Mesenchymal stem cell (in vitro differentiated cells and primary cell): ENCODE data around the gene CSK.
A peak's percentile ranks its signal among the peaks of the same experiment; 100 is the strongest.

Source experiments
- DNase-seq: peaks from one replicate; pipeline ENCODE4 v3.0.0-alpha.2; 2013
- H2AFZ ChIP-seq: one replicate; pipeline ENCODE4 v1.6.1; 2013; ENCODE audit warnings: low read depth, mild to moderate bottlenecking, control low read depth, inconsistent platforms, low read length, moderate library complexity
- H2AK5ac ChIP-seq: 2 replicates; pipeline ENCODE4 v1.6.1; 2013; ENCODE audit warnings: low read length, moderate library complexity, mild to moderate bottlenecking, inconsistent platforms; ENCODE audit not compliant: severe bottlenecking
- H2BK120ac ChIP-seq: one replicate; pipeline ENCODE4 v1.6.1; 2013; ENCODE audit warnings: low read depth, mild to moderate bottlenecking, inconsistent platforms, low read length, moderate library complexity
- H2BK12ac ChIP-seq, 2 experiments: one replicate each; pipeline ENCODE4 v1.6.1; 2013; ENCODE audit warnings: inconsistent platforms in 2 of 2, low read length in 2 of 2, mild to moderate bottlenecking in 2 of 2, moderate library complexity in 2 of 2, control low read depth in 1 of 2
- H2BK15ac ChIP-seq: one replicate; pipeline ENCODE4 v1.6.1; 2013; ENCODE audit warnings: mild to moderate bottlenecking, low read depth, inconsistent platforms; ENCODE audit not compliant: poor library complexity, severe bottlenecking
- H2BK5ac ChIP-seq: 2 replicates; pipeline ENCODE4 v1.6.1; 2013; ENCODE audit warnings: low read depth, mild to moderate bottlenecking, low read length, control low read depth, inconsistent platforms; ENCODE audit not compliant: poor library complexity, severe bottlenecking
- H3K14ac ChIP-seq, 2 experiments: one replicate each; pipeline ENCODE4 v1.6.1; 2013; ENCODE audit warnings: inconsistent platforms in 2 of 2, low read length in 2 of 2, control low read depth in 1 of 2, mild to moderate bottlenecking in 1 of 2, moderate library complexity in 1 of 2
- H3K18ac ChIP-seq, 2 experiments: one replicate each; pipeline ENCODE4 v1.6.1; 2013; ENCODE audit warnings: inconsistent platforms in 2 of 2, low read length in 2 of 2, control low read depth in 1 of 2, low read depth in 1 of 2, mild to moderate bottlenecking in 1 of 2
- H3K23ac ChIP-seq, 2 experiments: one replicate each; pipeline ENCODE4 v1.6.1; 2013; ENCODE audit warnings: inconsistent platforms in 2 of 2, low read length in 2 of 2, mild to moderate bottlenecking in 2 of 2, moderate library complexity in 2 of 2, control low read depth in 1 of 2
- H3K27ac ChIP-seq: 2 replicates; pipeline ENCODE4 v1.5.1; 2013; ENCODE audit warnings: mild to moderate bottlenecking, moderate library complexity, low read length, control low read depth, inconsistent platforms; ENCODE audit not compliant: poor library complexity, severe bottlenecking
- H3K27me3 ChIP-seq, 2 experiments: 2 replicates each; pipeline versions ENCODE4 v1.6.1 to v1.7.0; 2013; ENCODE audit warnings: low read length in 2 of 2, mild to moderate bottlenecking in 2 of 2, moderate library complexity in 2 of 2, control low read depth in 1 of 2, inconsistent platforms in 1 of 2; ENCODE audit not compliant: control insufficient read depth in 1 of 2, insufficient read depth in 1 of 2
- H3K36me3 ChIP-seq, 2 experiments: 2 replicates each; pipeline versions ENCODE4 v1.6.1 to v1.7.0; 2013; ENCODE audit warnings: low read length in 2 of 2, control low read depth in 1 of 2, inconsistent platforms in 1 of 2, low read depth in 1 of 2, mild to moderate bottlenecking in 1 of 2; ENCODE audit not compliant: insufficient read depth in 2 of 2, control insufficient read depth in 1 of 2
- H3K4ac ChIP-seq, 2 experiments: one replicate each; pipeline ENCODE4 v1.6.1; 2013; ENCODE audit warnings: inconsistent platforms in 2 of 2, low read length in 2 of 2, mild to moderate bottlenecking in 2 of 2, moderate library complexity in 2 of 2, control low read depth in 1 of 2, low read depth in 1 of 2
- H3K4me1 ChIP-seq: 2 replicates; pipeline ENCODE4 v1.6.1; 2013; ENCODE audit warnings: low read depth, low read length, control low read depth; ENCODE audit not compliant: control insufficient read depth, insufficient read depth
- H3K4me2 ChIP-seq: 2 replicates; pipeline ENCODE4 v1.6.1; 2013; ENCODE audit warnings: low read length, mild to moderate bottlenecking, inconsistent platforms; ENCODE audit not compliant: poor library complexity, severe bottlenecking
- H3K4me3 ChIP-seq, 2 experiments: 2 replicates each; pipeline versions ENCODE4 v1.5.1 to v1.7.0; 2013; ENCODE audit warnings: low read length in 2 of 2, mild to moderate bottlenecking in 2 of 2, control low read depth in 1 of 2, low read depth in 1 of 2; ENCODE audit not compliant: insufficient read depth in 1 of 2
- H3K79me1 ChIP-seq: replicated peaks from 2 replicates; pipeline ENCODE4 v1.6.1; 2013; ENCODE audit warnings: mild to moderate bottlenecking, control low read depth, low read length, inconsistent platforms; ENCODE audit not compliant: poor library complexity, severe bottlenecking
- H3K9ac ChIP-seq: 2 replicates; pipeline ENCODE4 v1.7.0; 2013; ENCODE audit warnings: mild to moderate bottlenecking, low read length, moderate library complexity
- H3K9me3 ChIP-seq: 2 replicates; pipeline ENCODE4 v1.7.0; 2013; ENCODE audit warnings: mild to moderate bottlenecking, low read length; ENCODE audit not compliant: control insufficient read depth
- H4K8ac ChIP-seq: one replicate; pipeline ENCODE4 v1.6.1; 2013; ENCODE audit warnings: inconsistent platforms, mild to moderate bottlenecking, low read length, moderate library complexity
- H4K91ac ChIP-seq: one replicate; pipeline ENCODE4 v1.6.1; 2013; ENCODE audit warnings: mild to moderate bottlenecking, low read length, inconsistent platforms
- WGBS: methylation state at CpG from one replicate; pipeline ENCODE4 v1.1.7; 2013; ENCODE audit warnings: mixed read lengths; 5-methylcytosine and 5-hydroxymethylcytosine counted together

CSK gene

GRCh38 chr15:74802862-74803447 is 21.1 kb downstream of the CSK start:
- H3K79me1 ChIP-seq: peaks cover 31% of the 10 kb centered on the region
- H3K36me3 ChIP-seq: peaks cover 61 to 73% of the 10 kb centered on the region in 2 experiments
- H3K4me1 ChIP-seq: peaks cover 18% of the 10 kb centered on the region
- no peak overlapping the region for H2AFZ ChIP-seq
- H3K9me3 ChIP-seq: no peaks in the 10 kb centered on the region
- H2BK5ac ChIP-seq: no peak overlapping the region
- 95% methylated on average over 29 of the region's 31 CpGs for WGBS
- H4K91ac ChIP-seq: no peak overlapping the region
- no peak overlapping the region for H3K4me3 ChIP-seq
- no peak overlapping the region for H3K27ac ChIP-seq
- no peak overlapping the region for H3K4ac ChIP-seq
- H3K18ac ChIP-seq: no peak overlapping the region
- H3K27me3 ChIP-seq: no peaks in the 10 kb centered on the region
- no peak overlapping the region for H3K9ac ChIP-seq
- no peak overlapping the region for H2BK15ac ChIP-seq
- no peak overlapping the region for H3K4me2 ChIP-seq
- no peak overlapping the region for H2AK5ac ChIP-seq
- H4K8ac ChIP-seq: no peak overlapping the region
- no peak overlapping the region for H3K14ac ChIP-seq
- no peak overlapping the region for H2BK120ac ChIP-seq
- DNase-seq: no peak
- H3K23ac ChIP-seq: no peak overlapping the region
- no peak overlapping the region for H2BK12ac ChIP-seq

GRCh38 chr15:74804935-74805334 is 23.1 kb downstream of the CSK start:
- no peak overlapping the region for H3K9ac ChIP-seq
- no peak overlapping the region for H2AK5ac ChIP-seq
- no peak overlapping the region for H3K4me2 ChIP-seq
- no peak overlapping the region for H3K14ac ChIP-seq
- no peak overlapping the region for H2BK120ac ChIP-seq
- H2BK15ac ChIP-seq: no peak overlapping the region
- no peak overlapping the region for H3K4me3 ChIP-seq
- no peak overlapping the region for H2AFZ ChIP-seq
- no peak overlapping the region for H3K4ac ChIP-seq
- H4K8ac ChIP-seq: no peak overlapping the region
- no peak overlapping the region for H3K27ac ChIP-seq
- H3K36me3 ChIP-seq: peaks cover 43 to 56% of the 10 kb centered on the region in 2 experiments
- H2BK5ac ChIP-seq: no peak overlapping the region
- H3K79me1 ChIP-seq: peaks cover 11% of the 10 kb centered on the region
- H2BK12ac ChIP-seq: no peak overlapping the region
- H3K18ac ChIP-seq: no peak overlapping the region
- H3K9me3 ChIP-seq: no peaks in the 10 kb centered on the region
- H4K91ac ChIP-seq: no peak overlapping the region
- 90% methylated on average over 6 of the region's 6 CpGs for WGBS
- H3K27me3 ChIP-seq: no peaks in the 10 kb centered on the region
- DNase-seq: no peak
- H3K4me1 ChIP-seq: peaks cover 19% of the 10 kb centered on the region
- H3K23ac ChIP-seq: no peak overlapping the region

- Histone ChIP-seq H3K4me2 (no peak overlapping the region), H3K23ac (no peak overlapping the region), H3K36me3 (peaks cover 22 to 33% of the 10 kb centered on the region in 2 experiments), H3K4ac (no peak overlapping the region), H3K9me3 (no peaks in the 10 kb centered on the region), H3K9ac (no peak overlapping the region), H2BK12ac (no peak overlapping the region), H3K27me3 (no peaks in the 10 kb centered on the region), H3K14ac (no peak overlapping the region), H3K27ac (no peak overlapping the region), H2BK5ac (no peak overlapping the region), H3K79me1 (peaks cover 6% of the 10 kb centered on the region), H2BK15ac (no peak overlapping the region), H3K4me3 (no peak overlapping the region), H4K8ac (no peak overlapping the region), H4K91ac (no peak overlapping the region), H3K18ac (no peak overlapping the region), H2AK5ac (no peak overlapping the region), H2BK120ac (no peak overlapping the region), H2AFZ (no peak overlapping the region), H3K4me1 (peaks cover 12% of the 10 kb centered on the region)
- DNase-seq: no peak
- WGBS: 90% methylated on average over 5 of the region's 5 CpGs
Measured at GRCh38 chr15:74807282-74807681, 25.4 kb downstream of the CSK start.

- H3K4ac ChIP-seq: no peak overlapping the region
- no peak overlapping the region for H3K4me3 ChIP-seq
- H3K18ac ChIP-seq: no peak overlapping the region
- peaks cover 0 to 2% of the 10 kb centered on the region in 2 experiments for H3K27me3 ChIP-seq
- no peak overlapping the region for H4K91ac ChIP-seq
- H3K9ac ChIP-seq: no peak overlapping the region
- H2AK5ac ChIP-seq: no peak overlapping the region
- no peak for DNase-seq
- no peak overlapping the region for H3K14ac ChIP-seq
- H3K79me1 ChIP-seq: peaks cover under 1% of the 10 kb centered on the region
- no peak overlapping the region for H3K27ac ChIP-seq
- H3K9me3 ChIP-seq: no peaks in the 10 kb centered on the region
- no peak overlapping the region for H2AFZ ChIP-seq
- peak overlapping the region in 1 of 2 experiments; percentile 42 for H2BK12ac ChIP-seq
- no peak overlapping the region for H3K23ac ChIP-seq
- 89% methylated on average over 17 of the region's 18 CpGs for WGBS
- no peak overlapping the region for H3K4me2 ChIP-seq
- no peak overlapping the region for H2BK15ac ChIP-seq
- peaks cover 12 to 23% of the 10 kb centered on the region in 2 experiments for H3K36me3 ChIP-seq
- H2BK120ac ChIP-seq: no peak overlapping the region
- H3K4me1 ChIP-seq: peaks cover 12% of the 10 kb centered on the region
- H4K8ac ChIP-seq: no peak overlapping the region
- H2BK5ac ChIP-seq: no peak overlapping the region
Measured at GRCh38 chr15:74808078-74808839, 26.4 kb downstream of the CSK start.
